Measurements from ENCODE around the gene HSPA4. TPM values are rescaled to one million over a fixed set of nuclear protein-coding genes. Genes with fewer than 3 reads are reported as not detected.

HSPA4 gene
- total and polyA plus RNA-seq, 2 of the 13 experiments (the other 11 are each of a cell fraction or from before 2014, with no cell fraction given) = 36.6 to 231 TPM

GRCh38 chr5:133050521-133050920, 1.3 kb upstream of the HSPA4 start (continued):
- no peak for TF ChIP-seq REPIN1 (CRISPR knock-in tag; IDR thresholded peaks at IDR 0.05; ENCODE audit: borderline replicate concordance, low read depth)
- TF ChIP-seq ZNF737 (CRISPR knock-in tag; IDR thresholded peaks at IDR 0.05; ENCODE audit: borderline replicate concordance) = no peak
- no peak for TF ChIP-seq TSC22D2 (CRISPR knock-in tag; IDR thresholded peaks at IDR 0.05; ENCODE audit: borderline replicate concordance)
- 0 out of 2 replicates have a peak, but pooled peaks have one; percentile 3 for TF ChIP-seq MTERF4 (CRISPR knock-in tag; IDR thresholded peaks at IDR 0.05)
- peak; percentile 25 for TF ChIP-seq TEAD3 (CRISPR knock-in tag; optimal IDR thresholded peaks at IDR 0.05; ENCODE audit: borderline replicate concordance)
- TF ChIP-seq NCOR1 (IDR thresholded peaks at IDR 0.05; ENCODE audit: borderline replicate concordance, low read length) = 0 out of 2 replicates have a peak, but pooled peaks have one; percentile 5
- no peak for TF ChIP-seq ZNF710 (CRISPR knock-in tag; IDR thresholded peaks at IDR 0.05; ENCODE audit: borderline replicate concordance)
- TF ChIP-seq ARID4A (CRISPR knock-in tag; IDR thresholded peaks at IDR 0.05; ENCODE audit: borderline replicate concordance) = no peak
- TF ChIP-seq ATF3 (CRISPR knock-in tag; IDR thresholded peaks at IDR 0.05) = no peak
- TF ChIP-seq FOXA1 (IDR thresholded peaks at IDR 0.05) = no peak
- no peak for TF ChIP-seq FOXA1 (CRISPR knock-in tag; IDR thresholded peaks at IDR 0.05)
- peak in 1 of 2 experiments; percentile 38; a peak in 1 of 4 replicates for TF ChIP-seq POLR2A (IDR thresholded peaks at IDR 0.05; ENCODE audit: insufficient read depth in 1 of 2, low read depth in 2 of 2, low read length in 2 of 2)
- TF ChIP-seq NR3C1 (CRISPR knock-in tag; IDR thresholded peaks at IDR 0.05) = no peak
- no peak for TF ChIP-seq NR1H2 (CRISPR knock-in tag; IDR thresholded peaks at IDR 0.05; ENCODE audit: borderline replicate concordance, low read depth)
- no peak for TF ChIP-seq ZSCAN9 (CRISPR knock-in tag; IDR thresholded peaks at IDR 0.05; ENCODE audit: borderline replicate concordance)
- TF ChIP-seq YY1 (IDR thresholded peaks at IDR 0.05; ENCODE audit: insufficient read depth, insufficient replicate concordance, low read depth, low read length) = peak; percentile 39
- no peak for TF ChIP-seq GMEB2 (CRISPR knock-in tag; IDR thresholded peaks at IDR 0.05; ENCODE audit: low read depth)
- TF ChIP-seq NFYC (CRISPR knock-in tag; IDR thresholded peaks at IDR 0.05) = no peak
- TF ChIP-seq U2AF1 (optimal IDR thresholded peaks at IDR 0.05; ENCODE audit: low read depth, low read length) = no peak
